Measurements from ENCODE around the gene PAQR7.

PAQR7 gene

GRCh38 chr1:25879675-25880074 is 4.2 kb upstream of the PAQR7 start:
- DNase-seq (ENCODE audit: low read depth in 1 of 2, low spot score in 1 of 2), result no peak
- no peaks in the 10 kb centered on the region for H3K27me3 ChIP-seq (ENCODE audit: insufficient read depth, poor library complexity, severe bottlenecking)
- H3K4me3 ChIP-seq (replicated peaks; ENCODE audit: insufficient read depth, low read length), result no peak overlapping the region
- no peak overlapping the region for H3K27ac ChIP-seq (replicated peaks)
- TF ChIP-seq GABPA (IDR thresholded peaks at IDR 0.05; ENCODE audit: low read depth) (no peak), POLR2AphosphoS5 (IDR thresholded peaks at IDR 0.05; ENCODE audit: low read depth) (no peak), REST (IDR thresholded peaks at IDR 0.05; ENCODE audit: insufficient replicate concordance, low read depth) (no peak), SPI1 (IDR thresholded peaks at IDR 0.05; ENCODE audit: borderline replicate concordance, low read depth) (no peak), CTCF (IDR thresholded peaks at IDR 0.05; ENCODE audit: insufficient read depth, low read length) (no peak)

- no peak for DNase-seq (ENCODE audit: low read depth in 1 of 2, low spot score in 1 of 2)
- no peak for TF ChIP-seq REST (IDR thresholded peaks at IDR 0.05; ENCODE audit: insufficient replicate concordance, low read depth)
- TF ChIP-seq GABPA (IDR thresholded peaks at IDR 0.05; ENCODE audit: low read depth), result no peak
- TF ChIP-seq SPI1 (IDR thresholded peaks at IDR 0.05; ENCODE audit: borderline replicate concordance, low read depth), result no peak
- TF ChIP-seq POLR2AphosphoS5 (IDR thresholded peaks at IDR 0.05; ENCODE audit: low read depth), result no peak
- no peak for TF ChIP-seq CTCF (IDR thresholded peaks at IDR 0.05; ENCODE audit: insufficient read depth, low read length)
- Histone ChIP-seq H3K4me3 (replicated peaks; ENCODE audit: insufficient read depth, low read length) (no peak overlapping the region), H3K27ac (replicated peaks) (no peak overlapping the region), H3K27me3 (ENCODE audit: insufficient read depth, poor library complexity, severe bottlenecking) (no peaks in the 10 kb centered on the region)
Measured at GRCh38 chr1:25878690-25879089, 3.2 kb upstream of the PAQR7 start.

DNA sequence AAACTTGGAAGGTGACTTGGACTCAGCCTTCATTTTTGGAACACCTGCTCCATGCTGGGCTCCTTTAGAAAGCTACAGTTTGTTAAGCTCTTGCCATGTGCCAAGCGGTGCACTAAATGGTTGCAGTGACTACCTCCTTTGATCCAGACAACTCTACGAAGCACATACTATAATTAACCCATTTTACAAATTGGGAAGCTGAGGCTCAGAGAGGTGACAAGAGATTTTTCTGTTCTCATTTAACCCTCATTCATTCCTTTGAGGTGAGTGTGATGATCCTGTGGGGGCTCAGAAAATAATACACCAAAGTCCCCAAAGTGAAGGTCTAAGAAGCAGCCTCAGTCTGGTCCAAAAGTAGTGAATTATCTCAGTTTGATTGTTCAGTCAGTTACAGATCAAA is 1.6 kb upstream of the PAQR7 start:
- TF ChIP-seq CTCF (IDR thresholded peaks at IDR 0.05; ENCODE audit: insufficient read depth, low read length) (no peak), SPI1 (IDR thresholded peaks at IDR 0.05; ENCODE audit: borderline replicate concordance, low read depth) (no peak), GABPA (IDR thresholded peaks at IDR 0.05; ENCODE audit: low read depth) (no peak), POLR2AphosphoS5 (IDR thresholded peaks at IDR 0.05; ENCODE audit: low read depth) (no peak), REST (IDR thresholded peaks at IDR 0.05; ENCODE audit: insufficient replicate concordance, low read depth) (no peak)
- no peak overlapping the region for H3K4me3 ChIP-seq (replicated peaks; ENCODE audit: insufficient read depth, low read length)
- H3K27me3 ChIP-seq (ENCODE audit: insufficient read depth, poor library complexity, severe bottlenecking), result no peaks in the 10 kb centered on the region
- DNase-seq (ENCODE audit: low read depth in 1 of 2, low spot score in 1 of 2), result no peak
- H3K27ac ChIP-seq (replicated peaks), result no peak overlapping the region
